Stimulated activated CD4-positive, alpha-beta T cell treated with anti-CD3 and anti-CD28 coated beads, Interleukin-15, amount 100 ng/mL, for 1 hour (primary cell): ENCODE measurements around the gene GABRA5.
"Not testable (repeated sequence)": the region's sequence is repeated elsewhere in the genome, so short reads cannot be mapped to it uniquely, and the experiment has no call there.

Experiments
- DNase-seq, 2 donors: peaks; one replicate each; pipeline ENCODE4 v3.0.0-alpha.2; 2020; ENCODE audit warnings: low read depth in 1 of 2, low spot score in 1 of 2

GABRA5 gene

DNA sequence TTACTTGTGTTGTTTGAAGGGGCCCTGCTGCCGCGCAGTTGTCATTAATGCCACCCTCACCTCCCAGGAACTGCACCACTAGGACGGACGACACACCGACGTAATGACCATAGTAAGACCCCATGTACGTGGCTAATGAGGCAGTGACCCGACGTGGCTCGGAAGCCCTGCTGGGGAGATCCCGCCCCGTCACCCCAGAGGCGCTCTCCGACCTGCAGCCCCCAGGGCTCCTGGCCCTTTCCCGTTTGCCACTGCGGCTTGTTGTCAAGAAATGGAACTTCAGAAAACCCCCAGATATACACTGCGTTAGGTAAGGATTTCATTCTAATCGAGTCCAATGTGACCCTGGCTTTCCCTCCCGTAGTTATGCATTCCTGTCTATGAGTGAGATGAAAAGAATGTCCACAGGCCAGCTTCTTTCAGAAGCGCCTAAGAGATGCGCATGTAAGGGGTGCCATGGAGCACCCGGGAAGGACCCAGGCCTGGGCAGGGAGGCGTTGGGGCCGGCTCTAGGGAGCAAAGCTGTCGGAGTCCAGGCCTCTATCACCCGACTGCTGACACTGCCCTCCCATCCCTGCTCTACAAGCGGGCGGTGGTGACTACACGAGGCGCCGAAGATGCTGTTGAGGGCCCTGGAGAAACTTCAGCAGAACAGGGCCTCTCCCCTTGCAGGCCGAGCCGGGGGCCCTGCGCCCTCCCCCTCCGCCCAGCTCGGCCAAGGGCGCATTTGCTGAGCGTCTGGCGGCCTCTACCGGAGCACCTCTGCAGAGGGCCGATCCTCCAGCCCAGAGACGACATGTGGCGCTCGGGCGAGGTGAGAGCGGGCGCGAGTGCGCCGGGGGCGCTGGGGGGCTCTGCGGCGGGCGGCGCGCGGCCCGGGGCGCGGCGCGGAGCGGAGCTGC lies at the start of gene GABRA5:
TSS of gene GABRA5 (plus strand) at position 765 of the 902 bp plus-strand sequence. CDS start 2,187 bp downstream, outside the sequence.
- DNase-seq = no peak

DNA sequence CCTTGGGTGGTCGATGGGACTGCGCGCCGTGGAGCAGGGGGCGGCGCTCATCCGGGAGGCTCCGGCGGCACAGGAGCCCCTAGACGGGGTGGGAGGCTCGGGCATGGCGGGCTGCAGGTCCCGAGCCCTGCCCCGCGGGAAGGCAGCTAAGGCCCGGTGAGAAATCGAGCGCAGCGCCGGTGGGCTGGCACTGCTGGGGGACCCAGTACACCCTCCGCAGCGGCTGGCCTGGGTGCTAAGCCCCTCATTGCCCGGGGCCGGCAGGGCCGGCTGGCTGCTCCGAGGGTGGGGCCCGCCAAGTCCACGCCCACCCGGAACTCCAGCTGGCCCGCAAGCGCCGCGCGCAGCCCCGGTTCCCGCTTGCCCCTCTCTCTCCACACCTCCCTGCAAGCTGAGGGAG lies 35.7 kb upstream of the GABRA5 start:
- not testable (repeated sequence) for DNase-seq

DNA sequence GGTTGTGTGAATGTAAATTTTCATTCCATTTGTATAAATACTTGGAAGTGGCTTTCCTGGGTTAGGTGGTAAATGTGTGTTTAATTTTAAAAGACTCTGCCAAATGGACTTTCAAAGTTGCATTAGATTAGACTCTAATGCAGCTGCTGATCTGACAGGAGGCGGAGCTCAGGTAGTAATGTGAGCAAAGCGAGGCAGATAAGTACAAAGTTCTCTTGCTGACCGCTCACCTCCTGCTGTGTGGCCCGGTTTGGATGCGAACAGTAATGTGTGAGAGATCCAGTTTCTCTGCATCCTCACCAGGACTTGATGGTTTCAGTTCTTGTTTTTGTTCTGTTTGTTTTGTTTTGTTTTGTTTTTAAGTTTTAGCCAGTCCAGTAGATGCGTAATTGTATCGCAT lies 34.9 kb upstream of the GABRA5 start:
- no peak for DNase-seq

DNA sequence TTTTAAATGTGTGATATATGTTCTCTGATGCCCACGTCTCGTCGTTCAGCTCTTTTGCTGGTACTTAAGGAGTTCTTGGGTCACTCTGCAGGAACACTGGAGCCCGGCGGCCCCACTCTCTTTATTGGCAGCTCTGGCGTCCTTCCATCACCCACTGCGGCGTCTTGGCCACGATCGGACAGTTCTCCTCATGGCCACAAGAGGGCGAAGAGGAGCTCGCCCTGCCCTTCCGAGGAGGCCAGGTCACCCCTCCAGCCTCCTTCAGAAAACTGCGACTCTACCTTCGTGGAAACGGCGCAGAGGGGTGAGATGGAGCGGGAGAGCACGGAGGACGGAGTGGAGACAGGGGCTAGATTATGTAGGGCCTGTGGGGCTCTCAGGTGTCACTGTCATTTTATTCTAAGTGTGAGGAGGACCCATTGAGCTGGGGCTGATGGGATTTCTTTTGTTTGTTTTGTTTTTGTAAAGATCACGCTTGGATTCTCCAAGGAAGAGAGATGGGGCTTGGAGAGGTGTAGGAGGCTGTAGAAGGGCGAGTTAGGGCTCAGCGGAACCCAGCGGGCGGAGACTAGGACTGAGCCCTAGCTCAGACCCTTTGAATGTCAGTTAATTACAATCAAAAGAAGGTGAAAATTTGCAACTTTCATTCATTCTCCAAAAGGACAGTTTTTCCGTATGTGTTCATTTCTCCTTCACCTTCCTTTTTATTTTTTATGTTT lies 28.0 kb upstream of the GABRA5 start:
- DNase-seq = no peak

DNA sequence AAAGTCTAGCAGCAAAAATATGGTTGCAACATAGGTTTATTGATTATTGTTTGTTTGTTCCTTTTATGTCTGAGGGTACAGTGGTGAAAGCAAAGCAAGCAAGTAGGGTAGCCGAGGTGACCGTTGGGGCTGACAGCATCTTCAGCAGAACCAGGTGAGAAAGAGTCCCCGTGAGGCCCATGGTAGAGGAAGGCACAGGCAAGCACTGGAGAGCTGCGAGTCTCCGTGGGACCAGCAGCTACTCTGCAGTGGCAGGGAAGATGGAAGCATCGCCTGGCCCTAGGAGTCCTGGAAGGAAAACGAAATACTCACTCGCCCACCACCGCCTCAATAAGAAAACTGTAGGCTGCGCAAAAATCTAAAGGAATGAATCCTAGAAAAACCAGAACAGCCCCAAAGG lies 25.3 kb upstream of the GABRA5 start:
- no peak for DNase-seq

DNA sequence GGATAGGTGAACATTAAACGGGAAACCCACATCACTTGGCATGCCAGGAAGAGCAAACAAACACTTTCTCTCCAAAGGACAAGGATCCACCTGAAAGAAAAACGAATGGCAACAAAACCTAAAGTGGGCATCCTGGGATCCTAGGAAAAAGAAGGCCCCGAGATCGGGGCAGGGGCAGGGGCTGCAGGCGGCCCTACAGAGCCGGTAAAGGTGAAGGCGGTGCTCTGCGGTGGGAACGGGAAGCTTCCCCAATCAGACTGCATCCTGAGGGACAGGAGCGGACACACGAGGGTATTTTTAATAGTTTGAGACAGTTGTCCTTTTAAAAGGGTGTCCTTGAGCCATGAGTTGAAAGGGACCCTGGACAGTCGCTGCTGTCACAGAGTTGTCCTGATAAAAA lies 24.9 kb upstream of the GABRA5 start:
- DNase-seq = no peak

DNA sequence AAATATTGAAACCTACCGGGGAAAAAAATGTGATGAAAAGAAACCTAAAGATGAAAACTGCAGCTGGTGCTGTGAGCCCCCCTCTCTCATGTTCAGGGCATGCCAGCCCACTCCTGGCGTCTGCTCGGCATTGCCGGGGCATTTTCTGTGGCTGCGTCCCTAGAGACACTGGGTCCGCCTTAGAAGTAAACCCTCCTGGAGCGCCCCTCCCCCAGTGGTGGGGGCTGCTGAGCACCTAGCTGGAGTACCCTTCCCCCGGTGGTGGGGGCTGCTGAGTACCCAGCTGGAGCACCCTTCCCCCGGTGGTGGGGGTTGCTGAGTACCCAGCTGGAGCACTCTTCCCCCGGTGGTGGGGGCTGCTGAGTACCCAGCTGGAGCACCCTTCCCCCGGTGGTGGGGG lies 24.5 kb upstream of the GABRA5 start:
- no peak for DNase-seq

DNA sequence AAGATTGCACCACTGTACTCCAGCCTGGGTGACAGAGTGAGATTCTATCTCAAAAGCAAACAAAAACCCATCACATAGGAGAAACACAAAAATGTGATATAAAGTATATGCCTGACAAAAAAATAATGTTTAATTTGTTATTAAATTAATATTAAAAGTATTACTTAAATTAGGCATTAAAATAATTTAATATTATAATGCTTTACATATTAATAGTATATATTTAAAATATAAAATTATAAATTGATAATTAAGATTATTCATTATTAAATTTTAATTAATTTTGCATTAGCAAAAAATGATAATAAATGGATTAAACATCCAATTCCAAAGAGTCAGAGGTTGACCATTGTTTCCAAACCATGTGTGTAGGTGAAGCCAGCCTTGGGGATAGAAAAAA lies 22.0 kb upstream of the GABRA5 start:
- no peak for DNase-seq

DNA sequence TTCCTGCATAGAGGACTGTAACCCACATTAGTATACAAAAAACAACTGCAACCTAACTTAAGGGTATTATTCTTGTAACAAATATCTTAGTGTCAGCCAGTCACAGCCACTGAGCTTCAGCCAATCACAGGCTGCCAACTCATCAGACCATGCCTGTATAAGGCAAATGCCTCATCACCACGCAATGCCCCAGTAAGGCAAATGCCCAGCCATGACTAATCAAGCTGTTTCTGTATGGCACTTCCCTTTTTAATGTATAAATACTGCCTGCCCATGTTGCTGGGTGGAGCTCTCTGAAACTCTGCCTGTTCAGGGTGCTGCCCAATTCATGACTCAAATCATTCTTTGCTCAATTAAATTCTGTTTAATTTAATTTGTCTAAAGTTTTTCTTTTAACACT lies 18.4 kb upstream of the GABRA5 start:
- DNase-seq = no peak

DNA sequence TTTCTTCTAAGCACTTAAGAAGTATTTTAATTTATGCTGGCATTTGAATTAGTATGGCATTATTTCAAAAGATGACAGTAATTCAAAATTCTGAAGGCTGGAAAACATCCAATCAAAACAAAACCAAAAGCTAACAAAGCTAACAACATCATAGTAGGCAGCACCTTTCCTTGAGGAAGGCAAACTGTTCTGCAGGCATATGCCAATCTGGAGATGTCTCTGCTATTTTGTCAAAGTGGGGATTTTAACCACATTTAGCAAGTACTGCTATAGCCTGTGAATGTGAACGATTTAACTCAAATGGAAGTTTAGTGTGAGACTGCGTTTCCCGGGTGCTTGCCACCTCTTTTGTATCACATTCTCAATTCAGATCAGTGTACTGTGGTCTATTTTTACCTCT lies 16.7 kb upstream of the GABRA5 start:
- DNase-seq = no peak

DNA sequence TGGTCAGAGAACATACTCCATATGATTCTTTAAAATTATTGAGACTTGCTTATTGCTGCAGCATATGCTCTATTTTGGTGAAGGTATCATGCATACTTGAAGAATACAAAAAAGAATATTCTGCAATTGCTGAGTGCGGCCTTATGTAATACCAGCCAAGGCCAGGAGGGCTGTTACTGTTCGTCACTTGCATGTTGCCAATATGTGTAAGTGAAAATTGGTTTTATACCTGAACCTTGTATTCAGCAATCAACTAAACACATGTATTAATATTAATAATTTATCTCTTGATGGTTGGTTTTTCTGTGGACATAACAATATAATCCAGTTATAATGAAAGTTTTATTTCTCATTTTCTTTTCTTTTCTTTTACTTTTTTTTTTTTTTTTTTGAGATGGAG lies 13.9 kb upstream of the GABRA5 start:
- no peak for DNase-seq

DNA sequence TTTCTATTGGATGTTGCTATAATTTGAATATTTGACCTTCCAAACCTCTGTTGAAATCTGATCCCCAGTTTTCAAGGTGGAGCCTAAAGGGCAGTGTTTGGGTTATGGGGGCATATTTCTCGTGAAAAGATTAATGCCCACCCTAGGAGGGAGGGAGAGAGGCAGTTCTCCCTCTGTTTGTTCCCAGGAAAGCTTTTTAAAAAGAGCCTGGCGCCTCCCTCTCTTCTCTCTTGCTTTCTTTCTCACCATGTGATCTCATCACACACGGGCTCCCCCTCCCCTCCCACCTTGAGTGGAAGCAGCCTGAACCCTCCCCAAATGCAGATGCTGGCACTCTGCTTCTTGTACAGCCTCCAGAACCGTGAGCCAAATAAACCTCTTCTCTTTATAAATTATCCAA lies 12.4 kb upstream of the GABRA5 start:
- no peak for DNase-seq

DNA sequence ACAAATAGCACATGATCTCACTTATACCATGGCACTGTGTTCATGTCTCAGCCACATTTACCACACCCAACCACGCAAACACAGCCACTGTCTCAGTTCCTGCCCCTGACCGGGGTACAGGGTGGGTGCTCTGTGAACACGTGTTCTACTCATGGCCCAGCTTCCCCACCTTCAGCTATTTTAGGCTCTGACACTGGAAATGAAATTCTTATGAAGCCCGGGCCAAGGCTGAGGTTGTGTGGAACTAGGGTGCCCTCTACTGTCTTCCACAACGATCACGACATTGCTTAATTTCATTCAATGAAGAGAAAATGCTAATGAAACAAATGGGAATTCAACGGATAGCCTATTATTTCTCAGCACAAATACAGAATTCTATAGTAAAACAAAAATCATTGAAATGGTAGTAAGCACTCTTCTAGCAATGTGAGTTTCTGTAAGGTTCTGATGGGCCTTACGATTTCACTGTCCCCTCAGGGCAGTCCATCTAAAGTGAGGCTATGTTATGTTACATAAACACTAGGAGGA lies 2.1 kb upstream of the GABRA5 start:
- DNase-seq = no peak

DNA sequence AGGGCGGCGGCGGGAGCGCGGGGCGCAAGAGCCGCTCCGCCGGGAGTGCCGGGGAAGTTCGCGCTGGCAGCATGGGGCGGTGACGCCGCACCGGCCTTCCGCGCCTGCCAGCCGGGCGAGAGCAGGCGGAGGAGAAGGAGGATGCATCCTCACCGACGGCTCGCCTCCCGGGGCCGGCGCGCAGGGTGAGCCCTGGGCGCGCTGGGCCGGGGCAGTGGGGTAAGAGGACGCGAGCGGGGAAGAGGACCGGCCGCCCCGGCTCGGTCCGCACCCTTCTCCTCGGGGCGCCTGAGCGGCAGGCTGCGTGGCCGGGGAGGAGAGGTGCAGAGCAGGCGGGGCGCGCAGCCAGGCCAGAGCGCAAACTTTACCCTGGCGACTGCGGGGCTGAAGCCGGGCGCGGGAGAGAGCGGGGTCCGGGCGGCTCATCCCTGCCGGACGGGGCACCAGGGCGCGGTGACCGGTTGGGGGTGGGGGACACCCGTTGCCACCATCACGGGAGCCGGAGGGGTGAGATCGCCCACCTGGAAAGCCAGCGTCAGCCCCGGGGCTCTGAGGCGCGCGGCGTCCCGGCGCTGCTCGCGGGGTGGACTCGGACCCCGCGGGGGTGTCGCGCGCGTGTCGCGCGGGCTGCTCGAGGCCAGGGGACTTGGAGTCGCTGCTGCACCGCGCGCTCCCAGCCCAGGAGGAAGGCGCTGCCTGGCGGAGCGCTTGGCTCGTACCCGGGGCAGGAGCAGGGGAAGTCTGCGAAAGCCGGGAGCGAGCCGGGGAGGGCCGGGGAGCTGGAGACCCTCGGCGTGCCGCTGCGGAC lies 542 bp downstream of the GABRA5 start:
- no peak for DNase-seq

DNA sequence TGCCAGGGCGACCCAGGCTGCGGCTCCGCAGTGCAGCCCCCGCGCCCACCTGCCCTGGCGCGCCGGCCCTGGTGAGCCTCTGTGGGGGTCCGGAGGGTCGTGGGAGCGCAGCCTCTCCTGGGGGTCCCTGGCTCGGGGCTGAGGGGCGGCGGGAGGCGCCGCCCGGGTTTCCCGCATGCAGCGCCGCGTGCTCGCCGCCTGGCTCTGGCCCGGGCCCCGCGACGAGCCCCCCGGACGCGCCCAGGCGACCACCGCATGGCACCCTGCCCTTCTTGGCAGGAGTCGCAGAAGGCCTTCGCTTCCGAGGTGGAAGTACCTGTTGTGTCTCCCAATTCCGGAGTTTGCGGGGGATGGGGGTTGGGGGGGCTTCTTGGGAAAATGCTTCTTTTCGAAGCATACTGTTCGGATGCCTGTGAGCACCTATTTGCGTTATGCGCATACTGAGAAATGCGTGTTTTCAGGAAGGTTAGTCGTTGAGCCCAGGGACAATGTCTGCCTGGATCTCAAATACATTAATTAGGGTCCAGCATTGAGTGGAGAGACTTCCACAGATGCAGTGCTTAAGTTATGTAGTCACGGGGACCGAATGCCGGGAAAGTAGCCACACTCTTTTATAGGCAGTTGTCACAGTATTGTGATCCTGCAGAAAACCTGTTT lies 1.3 kb downstream of the GABRA5 start:
- no peak for DNase-seq

DNA sequence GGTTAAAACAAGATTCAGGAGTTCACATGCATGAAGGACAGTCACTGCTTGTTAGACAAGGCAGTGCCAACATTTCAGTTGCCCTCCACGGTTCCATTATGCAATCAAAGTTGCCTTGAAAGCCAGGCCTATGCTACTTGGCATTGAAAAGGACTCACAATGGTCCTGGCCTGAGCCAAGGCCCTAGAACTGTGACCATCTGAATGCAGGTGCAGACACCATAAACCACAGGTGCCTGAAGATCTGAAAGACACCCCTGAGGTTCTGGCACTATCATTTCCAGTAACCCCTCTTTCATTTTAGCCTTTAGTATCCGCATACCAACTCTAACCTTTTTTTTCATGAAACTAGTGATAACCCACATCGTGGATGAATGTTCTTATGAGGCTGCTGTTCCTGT lies 2.8 kb downstream of the GABRA5 start:
- no peak for DNase-seq

DNA sequence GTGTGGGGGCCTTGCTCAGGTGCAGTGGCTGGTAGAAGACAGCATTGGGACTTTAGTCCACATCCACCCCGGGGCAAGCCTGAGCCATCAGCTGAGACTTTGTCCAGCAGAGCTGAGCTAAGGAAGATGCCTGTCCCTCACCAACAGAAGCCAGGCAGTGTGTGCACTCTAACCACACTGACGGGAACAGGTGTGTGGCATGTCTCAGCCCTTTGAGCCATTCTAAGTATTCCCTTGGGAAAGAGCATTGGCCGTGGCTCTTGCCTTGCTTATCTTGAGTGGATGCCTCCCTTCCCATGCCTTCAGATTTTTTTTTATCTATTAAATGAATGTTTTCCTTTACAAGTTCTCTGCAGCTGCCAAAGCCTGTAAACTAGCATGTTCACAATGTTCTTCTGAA lies 3.5 kb downstream of the GABRA5 start:
- DNase-seq = no peak

DNA sequence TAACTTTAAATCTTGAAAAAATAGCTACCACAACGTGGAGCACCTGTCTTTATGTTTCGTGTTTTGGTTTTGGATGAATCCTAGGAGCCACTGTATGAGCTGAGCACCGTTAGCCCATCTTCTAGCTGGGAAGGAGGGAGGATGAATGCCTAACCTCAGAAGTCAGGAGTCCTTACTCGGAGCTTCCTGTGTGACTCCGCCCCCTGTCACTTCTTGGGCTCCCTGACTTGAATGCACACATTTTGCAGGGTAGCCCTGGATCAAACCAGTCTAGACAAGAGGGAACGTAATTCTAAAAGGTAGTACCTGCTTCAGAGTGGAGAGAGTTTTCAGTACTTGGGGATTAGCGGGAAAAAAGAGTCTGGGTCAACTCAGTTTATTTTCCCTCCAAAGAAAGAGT lies 5.3 kb downstream of the GABRA5 start:
- no peak for DNase-seq

DNA sequence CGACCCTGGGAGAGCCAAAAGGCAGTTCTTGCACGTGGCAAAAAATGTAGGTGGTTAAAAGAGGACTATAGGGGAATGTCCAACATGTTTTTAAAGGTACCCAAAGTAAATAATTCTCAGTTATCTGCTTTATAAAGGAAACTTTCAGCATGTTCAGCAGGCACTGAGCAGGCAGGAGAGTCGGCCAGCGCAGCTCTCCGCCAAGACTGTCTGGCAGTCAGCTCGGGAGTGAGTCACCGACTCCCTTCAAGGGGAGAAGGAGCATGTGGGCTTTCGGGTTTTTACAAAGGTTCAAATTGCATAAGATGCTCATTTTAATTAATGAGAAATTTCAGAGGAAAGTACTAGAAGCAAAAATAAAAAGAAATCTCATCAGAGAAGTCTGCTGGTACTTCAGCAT lies 7.0 kb downstream of the GABRA5 start:
- no peak for DNase-seq

DNA sequence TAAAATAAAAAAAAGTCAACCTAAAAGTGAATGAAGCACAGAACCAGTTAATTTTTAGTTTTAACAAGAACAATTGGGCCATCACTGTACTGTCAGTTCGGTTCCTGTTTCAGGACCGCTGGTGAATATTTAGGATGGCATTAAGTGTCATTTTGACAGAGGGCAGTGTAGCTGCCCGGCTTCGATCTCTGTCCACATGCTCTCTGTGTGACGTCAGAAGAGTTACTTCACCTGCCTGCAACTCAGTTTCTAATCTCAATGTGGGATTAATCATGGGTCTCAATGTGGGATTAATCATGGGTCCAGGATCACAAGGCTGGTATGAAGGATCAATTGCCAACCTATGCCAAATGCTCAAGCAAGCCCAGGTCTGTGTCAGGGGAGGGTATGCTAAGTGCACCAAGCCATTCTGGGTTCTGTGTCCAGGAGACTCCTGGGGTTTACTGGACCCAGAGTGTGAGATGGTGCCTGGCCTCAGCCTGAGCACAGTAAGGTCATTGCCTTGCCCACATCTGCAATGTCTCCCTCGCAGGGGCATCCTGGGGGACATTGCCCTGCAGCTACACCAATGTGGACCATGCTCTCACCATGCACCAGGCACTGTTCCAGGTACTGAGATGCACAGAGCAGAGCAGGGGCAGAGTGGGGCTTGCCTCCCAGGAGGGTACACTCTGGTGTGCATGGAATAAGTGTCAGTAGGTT lies 8.1 kb downstream of the GABRA5 start:
- no peak for DNase-seq
